H1 (cell line): ENCODE data around the gene PLB1.

Source experiments
- BRCA1 ChIP-seq: IDR thresholded peaks from 2 replicates; pipeline ENCODE4 v1.6.1; 2012; ENCODE audit warnings: low read depth, low read length, improper control_type of control experiment
- CEBPB ChIP-seq: IDR thresholded peaks from 2 replicates; pipeline ENCODE4 v1.6.1; 2012; ENCODE audit warnings: low read depth, low read length
- EP300 ChIP-seq, 2 experiments: IDR thresholded peaks; 1 replicate in 1 of 2; 2 replicates in 1 of 2; pipeline ENCODE4 v1.6.1; 2011 to 2012; ENCODE audit warnings: low read depth in 2 of 2, low read length in 2 of 2, mild to moderate bottlenecking in 2 of 2, borderline replicate concordance in 1 of 2, inconsistent platforms in 1 of 2, moderate library complexity in 1 of 2
- EZH2 ChIP-seq: fragments of 200-600 bp; sonication (generic); IDR thresholded peaks from 2 replicates; pipeline ENCODE4 v1.7.1; 2012; ENCODE audit warnings: low read depth, mild to moderate bottlenecking, moderate library complexity, low read length, inconsistent platforms; ENCODE audit not compliant: severe bottlenecking
- HDAC2 ChIP-seq, 2 experiments: fragments of 300-600 bp in 1 of 2; sonication (generic) in 1 of 2; IDR thresholded peaks; 2 replicates each; pipeline ENCODE4 v1.6.1; 2011 to 2012; ENCODE audit warnings: low read depth in 2 of 2, low read length in 2 of 2, mild to moderate bottlenecking in 2 of 2, moderate library complexity in 2 of 2, borderline replicate concordance in 1 of 2, inconsistent platforms in 1 of 2
- KDM5A ChIP-seq: fragments of 200-600 bp; IDR thresholded peaks from 2 replicates; pipeline ENCODE4 v1.7.1; 2012; ENCODE audit warnings: mild to moderate bottlenecking, low read length, inconsistent platforms, mixed read lengths
- NRF1 ChIP-seq: IDR thresholded peaks from 2 replicates; pipeline ENCODE4 v1.6.1; 2011; ENCODE audit warnings: mild to moderate bottlenecking, low read depth, low read length, improper control_type of control experiment
- POLR2A ChIP-seq, 2 experiments: IDR thresholded peaks; 1 replicate in 1 of 2; 2 replicates in 1 of 2; pipeline ENCODE4 v1.6.1; 2011; ENCODE audit warnings: low read depth in 2 of 2, low read length in 2 of 2, mild to moderate bottlenecking in 2 of 2; ENCODE audit errors: control extremely low read depth in 1 of 2
- POLR2AphosphoS5 ChIP-seq: IDR thresholded peaks from 2 replicates; pipeline ENCODE4 v1.6.1; 2011; ENCODE audit warnings: low read depth, low read length
- RNF2 ChIP-seq: fragments of 200-900, 300-1000 bp; sonication (generic); IDR thresholded peaks from 2 replicates; pipeline ENCODE4 v1.7.1; 2016; ENCODE audit warnings: borderline replicate concordance, low read depth, mild to moderate bottlenecking, antibody characterized with exemption, low read length; ENCODE audit not compliant: poor library complexity, severe bottlenecking; ENCODE audit errors: missing control alignments
- RXRA ChIP-seq: IDR thresholded peaks from 2 replicates; pipeline ENCODE4 v1.6.1; 2011; ENCODE audit warnings: low read depth, mild to moderate bottlenecking, low read length, moderate library complexity; ENCODE audit not compliant: insufficient read depth
- TF ChIP-seq, protein P1 (sequence below): fragments of 300-600 bp; sonication (generic); IDR thresholded peaks from 2 replicates; pipeline ENCODE4 v1.7.1; 2012; ENCODE audit warnings: low read length, moderate library complexity, mild to moderate bottlenecking, inconsistent platforms; ENCODE audit not compliant: insufficient replicate concordance
- TF ChIP-seq, protein P2 (sequence below), 3 experiments: IDR thresholded peaks; 1 replicate in 2 of 3; 2 replicates in 1 of 3; pipeline versions ENCODE4 v1.5.1 to v1.6.1; 2011; ENCODE audit warnings: low read length in 3 of 3, mild to moderate bottlenecking in 3 of 3, inconsistent platforms in 2 of 3, low read depth in 1 of 3, moderate library complexity in 1 of 3; ENCODE audit not compliant: insufficient read depth in 1 of 3; ENCODE audit errors: control extremely low read depth in 1 of 3
- TF ChIP-seq, protein P3 (sequence below): IDR thresholded peaks from 2 replicates; pipeline ENCODE4 v1.6.1; 2011; ENCODE audit warnings: low read length, improper control_type of control experiment

DNA sequence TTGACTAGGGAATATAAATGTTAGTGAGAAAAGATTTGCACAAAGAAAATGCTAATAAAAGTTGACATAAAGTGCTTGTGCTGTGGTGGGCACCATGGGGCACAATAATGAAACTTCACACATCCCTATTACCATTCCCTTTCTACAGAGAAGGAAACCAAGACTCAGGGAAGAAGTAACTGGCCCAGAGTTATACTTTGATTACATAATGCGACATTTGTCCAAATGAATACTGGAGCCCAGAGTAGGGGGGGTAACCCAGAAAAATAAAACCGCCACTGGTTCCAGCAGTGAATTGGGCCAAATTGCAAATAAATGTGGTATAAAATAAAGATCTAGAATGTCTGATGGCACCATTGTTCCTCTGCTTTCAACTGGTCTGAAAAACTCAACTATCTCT is 149.7 kb downstream of the PLB1 start:
- TF ChIP-seq, protein P1, sequence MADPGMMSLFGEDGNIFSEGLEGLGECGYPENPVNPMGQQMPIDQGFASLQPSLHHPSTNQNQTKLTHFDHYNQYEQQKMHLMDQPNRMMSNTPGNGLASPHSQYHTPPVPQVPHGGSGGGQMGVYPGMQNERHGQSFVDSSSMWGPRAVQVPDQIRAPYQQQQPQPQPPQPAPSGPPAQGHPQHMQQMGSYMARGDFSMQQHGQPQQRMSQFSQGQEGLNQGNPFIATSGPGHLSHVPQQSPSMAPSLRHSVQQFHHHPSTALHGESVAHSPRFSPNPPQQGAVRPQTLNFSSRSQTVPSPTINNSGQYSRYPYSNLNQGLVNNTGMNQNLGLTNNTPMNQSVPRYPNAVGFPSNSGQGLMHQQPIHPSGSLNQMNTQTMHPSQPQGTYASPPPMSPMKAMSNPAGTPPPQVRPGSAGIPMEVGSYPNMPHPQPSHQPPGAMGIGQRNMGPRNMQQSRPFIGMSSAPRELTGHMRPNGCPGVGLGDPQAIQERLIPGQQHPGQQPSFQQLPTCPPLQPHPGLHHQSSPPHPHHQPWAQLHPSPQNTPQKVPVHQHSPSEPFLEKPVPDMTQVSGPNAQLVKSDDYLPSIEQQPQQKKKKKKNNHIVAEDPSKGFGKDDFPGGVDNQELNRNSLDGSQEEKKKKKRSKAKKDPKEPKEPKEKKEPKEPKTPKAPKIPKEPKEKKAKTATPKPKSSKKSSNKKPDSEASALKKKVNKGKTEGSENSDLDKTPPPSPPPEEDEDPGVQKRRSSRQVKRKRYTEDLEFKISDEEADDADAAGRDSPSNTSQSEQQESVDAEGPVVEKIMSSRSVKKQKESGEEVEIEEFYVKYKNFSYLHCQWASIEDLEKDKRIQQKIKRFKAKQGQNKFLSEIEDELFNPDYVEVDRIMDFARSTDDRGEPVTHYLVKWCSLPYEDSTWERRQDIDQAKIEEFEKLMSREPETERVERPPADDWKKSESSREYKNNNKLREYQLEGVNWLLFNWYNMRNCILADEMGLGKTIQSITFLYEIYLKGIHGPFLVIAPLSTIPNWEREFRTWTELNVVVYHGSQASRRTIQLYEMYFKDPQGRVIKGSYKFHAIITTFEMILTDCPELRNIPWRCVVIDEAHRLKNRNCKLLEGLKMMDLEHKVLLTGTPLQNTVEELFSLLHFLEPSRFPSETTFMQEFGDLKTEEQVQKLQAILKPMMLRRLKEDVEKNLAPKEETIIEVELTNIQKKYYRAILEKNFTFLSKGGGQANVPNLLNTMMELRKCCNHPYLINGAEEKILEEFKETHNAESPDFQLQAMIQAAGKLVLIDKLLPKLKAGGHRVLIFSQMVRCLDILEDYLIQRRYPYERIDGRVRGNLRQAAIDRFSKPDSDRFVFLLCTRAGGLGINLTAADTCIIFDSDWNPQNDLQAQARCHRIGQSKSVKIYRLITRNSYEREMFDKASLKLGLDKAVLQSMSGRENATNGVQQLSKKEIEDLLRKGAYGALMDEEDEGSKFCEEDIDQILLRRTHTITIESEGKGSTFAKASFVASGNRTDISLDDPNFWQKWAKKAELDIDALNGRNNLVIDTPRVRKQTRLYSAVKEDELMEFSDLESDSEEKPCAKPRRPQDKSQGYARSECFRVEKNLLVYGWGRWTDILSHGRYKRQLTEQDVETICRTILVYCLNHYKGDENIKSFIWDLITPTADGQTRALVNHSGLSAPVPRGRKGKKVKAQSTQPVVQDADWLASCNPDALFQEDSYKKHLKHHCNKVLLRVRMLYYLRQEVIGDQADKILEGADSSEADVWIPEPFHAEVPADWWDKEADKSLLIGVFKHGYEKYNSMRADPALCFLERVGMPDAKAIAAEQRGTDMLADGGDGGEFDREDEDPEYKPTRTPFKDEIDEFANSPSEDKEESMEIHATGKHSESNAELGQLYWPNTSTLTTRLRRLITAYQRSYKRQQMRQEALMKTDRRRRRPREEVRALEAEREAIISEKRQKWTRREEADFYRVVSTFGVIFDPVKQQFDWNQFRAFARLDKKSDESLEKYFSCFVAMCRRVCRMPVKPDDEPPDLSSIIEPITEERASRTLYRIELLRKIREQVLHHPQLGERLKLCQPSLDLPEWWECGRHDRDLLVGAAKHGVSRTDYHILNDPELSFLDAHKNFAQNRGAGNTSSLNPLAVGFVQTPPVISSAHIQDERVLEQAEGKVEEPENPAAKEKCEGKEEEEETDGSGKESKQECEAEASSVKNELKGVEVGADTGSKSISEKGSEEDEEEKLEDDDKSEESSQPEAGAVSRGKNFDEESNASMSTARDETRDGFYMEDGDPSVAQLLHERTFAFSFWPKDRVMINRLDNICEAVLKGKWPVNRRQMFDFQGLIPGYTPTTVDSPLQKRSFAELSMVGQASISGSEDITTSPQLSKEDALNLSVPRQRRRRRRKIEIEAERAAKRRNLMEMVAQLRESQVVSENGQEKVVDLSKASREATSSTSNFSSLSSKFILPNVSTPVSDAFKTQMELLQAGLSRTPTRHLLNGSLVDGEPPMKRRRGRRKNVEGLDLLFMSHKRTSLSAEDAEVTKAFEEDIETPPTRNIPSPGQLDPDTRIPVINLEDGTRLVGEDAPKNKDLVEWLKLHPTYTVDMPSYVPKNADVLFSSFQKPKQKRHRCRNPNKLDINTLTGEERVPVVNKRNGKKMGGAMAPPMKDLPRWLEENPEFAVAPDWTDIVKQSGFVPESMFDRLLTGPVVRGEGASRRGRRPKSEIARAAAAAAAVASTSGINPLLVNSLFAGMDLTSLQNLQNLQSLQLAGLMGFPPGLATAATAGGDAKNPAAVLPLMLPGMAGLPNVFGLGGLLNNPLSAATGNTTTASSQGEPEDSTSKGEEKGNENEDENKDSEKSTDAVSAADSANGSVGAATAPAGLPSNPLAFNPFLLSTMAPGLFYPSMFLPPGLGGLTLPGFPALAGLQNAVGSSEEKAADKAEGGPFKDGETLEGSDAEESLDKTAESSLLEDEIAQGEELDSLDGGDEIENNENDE, result no peak
- TF ChIP-seq, protein P2, sequence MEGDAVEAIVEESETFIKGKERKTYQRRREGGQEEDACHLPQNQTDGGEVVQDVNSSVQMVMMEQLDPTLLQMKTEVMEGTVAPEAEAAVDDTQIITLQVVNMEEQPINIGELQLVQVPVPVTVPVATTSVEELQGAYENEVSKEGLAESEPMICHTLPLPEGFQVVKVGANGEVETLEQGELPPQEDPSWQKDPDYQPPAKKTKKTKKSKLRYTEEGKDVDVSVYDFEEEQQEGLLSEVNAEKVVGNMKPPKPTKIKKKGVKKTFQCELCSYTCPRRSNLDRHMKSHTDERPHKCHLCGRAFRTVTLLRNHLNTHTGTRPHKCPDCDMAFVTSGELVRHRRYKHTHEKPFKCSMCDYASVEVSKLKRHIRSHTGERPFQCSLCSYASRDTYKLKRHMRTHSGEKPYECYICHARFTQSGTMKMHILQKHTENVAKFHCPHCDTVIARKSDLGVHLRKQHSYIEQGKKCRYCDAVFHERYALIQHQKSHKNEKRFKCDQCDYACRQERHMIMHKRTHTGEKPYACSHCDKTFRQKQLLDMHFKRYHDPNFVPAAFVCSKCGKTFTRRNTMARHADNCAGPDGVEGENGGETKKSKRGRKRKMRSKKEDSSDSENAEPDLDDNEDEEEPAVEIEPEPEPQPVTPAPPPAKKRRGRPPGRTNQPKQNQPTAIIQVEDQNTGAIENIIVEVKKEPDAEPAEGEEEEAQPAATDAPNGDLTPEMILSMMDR (IDR thresholded peaks at IDR 0.05; ENCODE audit: control extremely low read depth in 1 of 3, insufficient read depth in 1 of 3, low read depth in 1 of 3, low read length in 3 of 3), result no peak
- TF ChIP-seq BRCA1 (no peak), POLR2A (IDR thresholded peaks at IDR 0.05; ENCODE audit: control extremely low read depth in 1 of 2, low read depth in 2 of 2, low read length in 2 of 2) (no peak), HDAC2 (IDR thresholded peaks at IDR 0.05; ENCODE audit: borderline replicate concordance in 1 of 2, low read depth in 2 of 2, low read length in 2 of 2) (no peak), EP300 (IDR thresholded peaks at IDR 0.05; ENCODE audit: borderline replicate concordance in 1 of 2, low read depth in 2 of 2, low read length in 2 of 2) (no peak), RXRA (no peak), NRF1 (no peak), KDM5A (no peak), CEBPB (no peak), POLR2AphosphoS5 (no peak), EZH2 (no peak), RNF2 (no peak)
- TF ChIP-seq, protein P3, sequence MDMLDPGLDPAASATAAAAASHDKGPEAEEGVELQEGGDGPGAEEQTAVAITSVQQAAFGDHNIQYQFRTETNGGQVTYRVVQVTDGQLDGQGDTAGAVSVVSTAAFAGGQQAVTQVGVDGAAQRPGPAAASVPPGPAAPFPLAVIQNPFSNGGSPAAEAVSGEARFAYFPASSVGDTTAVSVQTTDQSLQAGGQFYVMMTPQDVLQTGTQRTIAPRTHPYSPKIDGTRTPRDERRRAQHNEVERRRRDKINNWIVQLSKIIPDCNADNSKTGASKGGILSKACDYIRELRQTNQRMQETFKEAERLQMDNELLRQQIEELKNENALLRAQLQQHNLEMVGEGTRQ, result no peak
